Mammary epithelial cell (primary cell): ENCODE measurements around the gene YTHDF1.

Experiments used
- EZH2 ChIP-seq: IDR thresholded peaks from 2 replicates; pipeline ENCODE4 v1.6.1; 2012; ENCODE audit warnings: low read length, inconsistent platforms, borderline replicate concordance
- TF ChIP-seq, protein P1 (sequence below), 2 donors: IDR thresholded peaks in 1 of 2; conservative IDR thresholded peaks in 1 of 2; 2 replicates each; pipeline ENCODE4 v1.5.1; 2011 to 2012; ENCODE audit warnings: inconsistent platforms in 2 of 2, low read length in 2 of 2, mild to moderate bottlenecking in 2 of 2, control low read depth in 1 of 2, low read depth in 1 of 2; ENCODE audit not compliant: insufficient read depth in 1 of 2; ENCODE audit errors: extremely low read depth in 1 of 2

DNA sequence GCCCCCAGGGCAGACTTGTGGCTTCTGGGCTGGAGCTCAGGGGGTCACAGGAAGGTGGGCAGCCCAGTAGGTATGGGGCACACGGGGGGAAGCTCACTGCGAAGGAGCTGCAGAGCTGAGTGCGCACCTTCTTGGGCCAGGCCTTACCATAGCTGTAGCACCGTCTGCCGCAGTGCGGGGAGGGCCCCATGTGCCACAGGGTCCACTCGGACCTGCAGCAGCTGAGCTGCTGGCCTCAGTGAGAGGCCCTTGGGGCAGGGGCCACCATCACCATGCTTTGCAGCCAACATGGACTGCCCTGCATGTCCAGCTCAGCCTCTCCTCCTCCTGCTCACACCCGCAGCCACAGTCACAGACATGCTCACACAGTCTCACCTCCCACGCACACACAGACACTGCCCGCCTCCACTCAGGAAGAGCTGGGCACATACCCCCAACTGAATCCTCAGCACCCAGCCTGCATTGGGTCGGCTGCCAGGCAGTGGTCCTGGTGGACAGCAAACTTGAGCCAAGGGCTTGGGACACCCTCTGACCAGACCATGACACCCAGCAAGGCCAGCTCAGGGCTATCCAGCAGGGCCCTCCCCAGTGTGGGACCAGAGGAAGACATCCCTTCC is 35.3 kb downstream of the YTHDF1 start:
- TF ChIP-seq, protein P1, sequence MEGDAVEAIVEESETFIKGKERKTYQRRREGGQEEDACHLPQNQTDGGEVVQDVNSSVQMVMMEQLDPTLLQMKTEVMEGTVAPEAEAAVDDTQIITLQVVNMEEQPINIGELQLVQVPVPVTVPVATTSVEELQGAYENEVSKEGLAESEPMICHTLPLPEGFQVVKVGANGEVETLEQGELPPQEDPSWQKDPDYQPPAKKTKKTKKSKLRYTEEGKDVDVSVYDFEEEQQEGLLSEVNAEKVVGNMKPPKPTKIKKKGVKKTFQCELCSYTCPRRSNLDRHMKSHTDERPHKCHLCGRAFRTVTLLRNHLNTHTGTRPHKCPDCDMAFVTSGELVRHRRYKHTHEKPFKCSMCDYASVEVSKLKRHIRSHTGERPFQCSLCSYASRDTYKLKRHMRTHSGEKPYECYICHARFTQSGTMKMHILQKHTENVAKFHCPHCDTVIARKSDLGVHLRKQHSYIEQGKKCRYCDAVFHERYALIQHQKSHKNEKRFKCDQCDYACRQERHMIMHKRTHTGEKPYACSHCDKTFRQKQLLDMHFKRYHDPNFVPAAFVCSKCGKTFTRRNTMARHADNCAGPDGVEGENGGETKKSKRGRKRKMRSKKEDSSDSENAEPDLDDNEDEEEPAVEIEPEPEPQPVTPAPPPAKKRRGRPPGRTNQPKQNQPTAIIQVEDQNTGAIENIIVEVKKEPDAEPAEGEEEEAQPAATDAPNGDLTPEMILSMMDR (conservative IDR thresholded peaks at IDR 0.05 in 1 of 2, IDR thresholded peaks at IDR 0.05 in 1 of 2; ENCODE audit: extremely low read depth in 1 of 2, insufficient read depth in 1 of 2, low read depth in 1 of 2, low read length in 2 of 2), result no peak
- no peak for TF ChIP-seq EZH2
